NCI-H187 (cell line): ENCODE measurements around the gene C8A.

Source experiments
- DNase-seq, 2 experiments: peaks; one replicate each; lab custom pipeline; 2025; lab: John Stamatoyannopoulos, UW

C8A gene

DNA sequence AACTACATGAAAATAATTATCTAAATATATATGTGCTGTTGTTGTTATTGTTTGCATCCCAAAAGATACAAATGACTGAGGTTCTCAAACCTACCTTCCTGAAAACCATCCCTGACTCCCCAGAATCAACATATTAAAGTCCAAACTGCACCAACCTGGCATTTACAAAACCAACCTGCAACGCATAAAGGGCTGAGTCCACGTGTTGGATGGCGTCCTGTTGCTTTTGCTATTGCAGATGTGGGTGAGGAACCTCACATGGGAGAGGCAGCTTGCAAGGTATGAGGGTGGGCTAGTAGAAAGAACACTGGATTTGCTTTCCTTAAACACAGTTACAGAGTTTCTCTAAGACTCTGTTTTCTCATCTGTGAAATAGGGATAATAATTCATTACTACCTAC lies 112.8 kb downstream of the C8A start:
- DNase-seq, result no peak
